Measurements from ENCODE around the gene POLR3GL.

DNA sequence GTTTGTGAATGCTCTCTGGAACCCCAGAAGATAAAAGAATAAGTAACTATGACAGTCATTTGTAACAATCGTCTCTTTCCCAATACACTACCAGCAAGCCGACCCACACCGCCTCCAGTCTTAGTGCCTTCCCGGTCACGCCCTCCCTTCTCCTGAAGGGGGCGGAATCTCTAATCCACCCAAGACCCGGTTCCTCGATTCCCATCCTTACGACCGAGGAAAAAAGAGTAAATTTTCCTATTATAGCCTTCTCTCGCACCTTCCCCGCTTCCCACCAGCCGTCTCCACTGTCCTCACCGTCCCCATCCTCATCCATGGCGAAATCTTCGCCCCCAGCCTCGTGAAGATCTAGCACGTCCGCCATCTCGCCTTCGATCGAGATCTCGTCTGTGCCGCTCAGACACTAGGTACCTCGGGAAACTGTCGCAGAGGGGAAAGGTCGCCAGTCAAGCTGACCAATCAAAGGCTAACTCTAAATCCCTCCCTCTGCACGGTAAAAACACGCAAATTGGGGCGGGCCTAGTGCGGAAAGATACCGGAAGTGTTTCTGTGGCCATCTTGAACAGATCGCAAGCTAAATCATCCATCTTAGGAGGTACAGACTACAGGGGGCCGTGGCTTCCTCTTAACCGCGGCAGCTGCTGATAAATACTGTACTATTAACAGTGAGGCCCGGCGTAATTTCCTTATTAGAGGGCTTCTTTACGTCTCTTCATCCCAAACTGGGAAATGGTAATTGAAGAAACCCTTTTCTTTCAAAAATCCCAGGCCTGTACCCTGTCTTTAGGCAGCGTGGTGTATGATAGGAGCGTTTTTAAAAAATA lies 37.2 kb upstream of the POLR3GL start, which contains the start of gene RBM8A:
- TF ChIP-seq, protein P1, sequence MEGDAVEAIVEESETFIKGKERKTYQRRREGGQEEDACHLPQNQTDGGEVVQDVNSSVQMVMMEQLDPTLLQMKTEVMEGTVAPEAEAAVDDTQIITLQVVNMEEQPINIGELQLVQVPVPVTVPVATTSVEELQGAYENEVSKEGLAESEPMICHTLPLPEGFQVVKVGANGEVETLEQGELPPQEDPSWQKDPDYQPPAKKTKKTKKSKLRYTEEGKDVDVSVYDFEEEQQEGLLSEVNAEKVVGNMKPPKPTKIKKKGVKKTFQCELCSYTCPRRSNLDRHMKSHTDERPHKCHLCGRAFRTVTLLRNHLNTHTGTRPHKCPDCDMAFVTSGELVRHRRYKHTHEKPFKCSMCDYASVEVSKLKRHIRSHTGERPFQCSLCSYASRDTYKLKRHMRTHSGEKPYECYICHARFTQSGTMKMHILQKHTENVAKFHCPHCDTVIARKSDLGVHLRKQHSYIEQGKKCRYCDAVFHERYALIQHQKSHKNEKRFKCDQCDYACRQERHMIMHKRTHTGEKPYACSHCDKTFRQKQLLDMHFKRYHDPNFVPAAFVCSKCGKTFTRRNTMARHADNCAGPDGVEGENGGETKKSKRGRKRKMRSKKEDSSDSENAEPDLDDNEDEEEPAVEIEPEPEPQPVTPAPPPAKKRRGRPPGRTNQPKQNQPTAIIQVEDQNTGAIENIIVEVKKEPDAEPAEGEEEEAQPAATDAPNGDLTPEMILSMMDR (conservative IDR thresholded peaks at IDR 0.05 in 1 of 2, IDR thresholded peaks at IDR 0.05 in 1 of 2; ENCODE audit: low read depth in 1 of 2, low read length in 2 of 2): peak; percentile 65 to 71
- no peak for TF ChIP-seq EZH2 (IDR thresholded peaks at IDR 0.05; ENCODE audit: low read length, missing control alignments)
